ENCODE measurements around the gene PTPN22.

Gene PTPN22

DNA sequence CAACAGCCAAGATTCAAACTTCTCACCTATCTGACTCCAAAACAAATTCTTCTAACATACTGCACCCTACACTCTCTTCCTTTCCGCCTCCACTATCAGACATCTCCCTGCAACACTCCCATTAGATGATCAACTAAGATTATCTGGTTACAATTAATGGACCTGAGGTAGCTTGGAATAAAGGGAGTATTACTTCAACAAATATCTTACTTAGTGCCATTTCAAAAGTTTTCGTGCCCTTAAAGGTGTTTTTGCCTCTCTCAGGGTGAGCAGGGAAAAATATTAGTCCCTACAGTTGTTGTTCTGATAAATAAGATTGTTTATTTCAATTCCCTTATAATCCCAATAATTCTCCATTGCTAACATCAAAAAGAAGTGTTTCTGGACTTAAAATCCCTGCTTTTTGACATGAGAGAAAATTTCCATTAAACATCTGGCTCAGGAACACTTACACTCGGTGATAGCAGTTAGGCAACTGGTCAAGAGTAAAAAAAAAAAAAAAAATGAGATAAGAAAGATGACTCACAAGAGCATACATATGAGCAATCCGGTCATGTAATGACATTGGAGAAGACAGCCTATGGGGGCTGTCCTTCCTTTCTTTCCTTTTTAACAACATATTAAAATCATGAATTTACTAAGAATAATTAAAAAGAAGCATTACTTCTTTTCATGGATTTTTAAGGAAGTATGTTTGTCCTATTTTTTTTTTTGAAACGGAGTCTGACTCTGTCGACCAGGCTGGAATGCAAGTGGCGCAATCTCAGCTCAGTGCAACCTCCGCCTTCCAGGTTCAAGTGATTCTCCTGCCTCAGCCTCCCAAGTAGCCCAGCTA, 66.9 kb downstream of the PTPN22 start:
- ChIA-PET CTCF (interaction anchor here (1.1 to 1.7 kb wide), 3 partner anchors 12 to 24 kb away, joined by 3 to 5 read pairs (median 3); no protein-coding TSS in a partner anchor), POLR2A (no interaction called here)
- Histone ChIP-seq H3K27me3 (replicated peaks in 2 of 5; ENCODE audit: control insufficient read depth in 4 of 5, insufficient read depth in 5 of 5, low read length in 4 of 5) (no peaks in the 10 kb centered on the region), H3K27ac (ENCODE audit: insufficient read depth in 1 of 2, low read depth in 1 of 2, low read length in 2 of 2, poor library complexity in 1 of 2, severe bottlenecking in 2 of 2) (peak overlapping the region in 1 of 2 experiments; percentile 38), H3K9me3 (ENCODE audit: control extremely low read depth in 1 of 5, control insufficient read depth in 4 of 5, insufficient read depth in 2 of 5, low read depth in 1 of 5, low read length in 4 of 5) (no peaks in the 10 kb centered on the region), H3K4me1 (ENCODE audit: control extremely low read depth in 1 of 4, control insufficient read depth in 4 of 4, insufficient read depth in 4 of 4, low read length in 3 of 4) (peaks cover under 1 to 20% (median 5%) of the 10 kb centered on the region in 4 experiments), H3K4me3 (ENCODE audit: control insufficient read depth in 1 of 7, extremely low read depth in 1 of 7, insufficient read depth in 4 of 7, low read depth in 2 of 7, low read length in 6 of 7) (no peak overlapping the region), H3K36me3 (ENCODE audit: control insufficient read depth in 4 of 4, insufficient read depth in 4 of 4, low read length in 3 of 4) (peaks cover 0 to 7% (median 4%) of the 10 kb centered on the region in 4 experiments)
- peak in 1 of 3 donors; percentile 19 for DNase-seq
- 100% methylated on average over 2 of the region's 8 CpGs for WGBS (ENCODE audit: insufficient coverage)

GRCh38 chr1:113802367-113803007, 69.0 kb downstream of the PTPN22 start:
- DNase-seq, result no peak
- CTCF ChIA-PET, result no interaction called here
- H3K27me3 ChIP-seq (replicated peaks in 2 of 5; ENCODE audit: control insufficient read depth in 4 of 5, insufficient read depth in 5 of 5, low read length in 4 of 5), result no peaks in the 10 kb centered on the region
- WGBS (ENCODE audit: insufficient coverage), result no CpG with 5 or more reads among the region's 3 CpGs
- no peaks in the 10 kb centered on the region for H3K9me3 ChIP-seq (ENCODE audit: control extremely low read depth in 1 of 5, control insufficient read depth in 4 of 5, insufficient read depth in 2 of 5, low read depth in 1 of 5, low read length in 4 of 5)
- no peak overlapping the region for H3K27ac ChIP-seq (ENCODE audit: insufficient read depth in 1 of 2, low read depth in 1 of 2, low read length in 2 of 2, poor library complexity in 1 of 2, severe bottlenecking in 2 of 2)
- POLR2A ChIA-PET, result interaction anchor here (1.9 kb wide), 1 partner anchor 11 kb away, joined by 5 read pairs; no protein-coding TSS in a partner anchor
- peaks cover 3 to 8% (median 6%) of the 10 kb centered on the region in 4 experiments for H3K36me3 ChIP-seq (ENCODE audit: control insufficient read depth in 4 of 4, insufficient read depth in 4 of 4, low read length in 3 of 4)
- peaks cover 0 to 12% (median 0%) of the 10 kb centered on the region in 4 experiments for H3K4me1 ChIP-seq (ENCODE audit: control extremely low read depth in 1 of 4, control insufficient read depth in 4 of 4, insufficient read depth in 4 of 4, low read length in 3 of 4)
- no peak overlapping the region for H3K4me3 ChIP-seq (ENCODE audit: control insufficient read depth in 1 of 7, extremely low read depth in 1 of 7, insufficient read depth in 4 of 7, low read depth in 2 of 7, low read length in 6 of 7)

GRCh38 chr1:113800487-113800886, 71.0 kb downstream of the PTPN22 start:
- peaks cover 0 to 12% (median 0%) of the 10 kb centered on the region in 4 experiments for H3K4me1 ChIP-seq (ENCODE audit: control extremely low read depth in 1 of 4, control insufficient read depth in 4 of 4, insufficient read depth in 4 of 4, low read length in 3 of 4)
- CTCF ChIA-PET, result no interaction called here

DNA sequence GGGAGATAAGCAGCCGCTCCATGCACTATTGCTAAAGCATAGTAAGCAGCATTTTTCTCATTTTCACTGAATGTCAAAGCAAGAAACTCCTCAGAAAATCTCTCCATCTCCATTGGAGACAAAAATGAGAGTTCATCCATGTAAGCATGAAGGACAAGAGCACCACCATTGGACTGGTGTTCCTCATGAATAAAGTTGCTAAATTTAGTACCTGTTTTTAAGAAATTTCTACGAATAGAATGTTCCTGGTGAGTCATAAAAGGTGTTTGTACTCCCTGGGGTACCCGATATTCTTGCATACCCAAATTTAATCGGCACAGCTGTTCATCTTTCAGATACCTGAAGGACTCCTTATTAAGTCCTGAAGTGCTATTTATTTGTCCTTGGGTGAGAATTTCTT, 74.0 kb downstream of the PTPN22 start:
- ChIA-PET POLR2A (interaction anchor here (0.7 kb wide), 1 partner anchor 15 kb away, joined by 4 read pairs; the partner anchor contains the start of gene RSBN1), CTCF (interaction anchor here (4.5 kb wide), 1 partner anchor 13 kb away, joined by 16 read pairs; no protein-coding TSS in a partner anchor)
- 100% methylated on average over 1 of the region's 4 CpGs for WGBS (ENCODE audit: insufficient coverage)
- no peak for DNase-seq
- Histone ChIP-seq H3K4me1 (ENCODE audit: control extremely low read depth in 1 of 4, control insufficient read depth in 4 of 4, insufficient read depth in 4 of 4, low read length in 3 of 4) (no peaks in the 10 kb centered on the region), H3K9me3 (ENCODE audit: control extremely low read depth in 1 of 5, control insufficient read depth in 4 of 5, insufficient read depth in 2 of 5, low read depth in 1 of 5, low read length in 4 of 5) (no peaks in the 10 kb centered on the region), H3K27ac (ENCODE audit: insufficient read depth in 1 of 2, low read depth in 1 of 2, low read length in 2 of 2, poor library complexity in 1 of 2, severe bottlenecking in 2 of 2) (no peak overlapping the region), H3K27me3 (replicated peaks in 2 of 5; ENCODE audit: control insufficient read depth in 4 of 5, insufficient read depth in 5 of 5, low read length in 4 of 5) (no peaks in the 10 kb centered on the region), H3K36me3 (ENCODE audit: control insufficient read depth in 4 of 4, insufficient read depth in 4 of 4, low read length in 3 of 4) (peaks cover 16 to 47% (median 28%) of the 10 kb centered on the region in 4 experiments), H3K4me3 (ENCODE audit: control insufficient read depth in 1 of 7, extremely low read depth in 1 of 7, insufficient read depth in 4 of 7, low read depth in 2 of 7, low read length in 6 of 7) (no peak overlapping the region)

More at GRCh38 chr1:113800487-113800886, 71.0 kb downstream of the PTPN22 start:
- Histone ChIP-seq H3K4me3 (ENCODE audit: control insufficient read depth in 1 of 7, extremely low read depth in 1 of 7, insufficient read depth in 4 of 7, low read depth in 2 of 7, low read length in 6 of 7) (no peak overlapping the region), H3K36me3 (ENCODE audit: control insufficient read depth in 4 of 4, insufficient read depth in 4 of 4, low read length in 3 of 4) (peaks cover 7 to 22% (median 14%) of the 10 kb centered on the region in 4 experiments), H3K9me3 (ENCODE audit: control extremely low read depth in 1 of 5, control insufficient read depth in 4 of 5, insufficient read depth in 2 of 5, low read depth in 1 of 5, low read length in 4 of 5) (no peaks in the 10 kb centered on the region), H3K27me3 (replicated peaks in 2 of 5; ENCODE audit: control insufficient read depth in 4 of 5, insufficient read depth in 5 of 5, low read length in 4 of 5) (no peaks in the 10 kb centered on the region), H3K27ac (ENCODE audit: insufficient read depth in 1 of 2, low read depth in 1 of 2, low read length in 2 of 2, poor library complexity in 1 of 2, severe bottlenecking in 2 of 2) (no peak overlapping the region)
- DNase-seq, result no peak
- POLR2A ChIA-PET, result interaction anchor here (1.9 kb wide), 1 partner anchor 9 kb away, joined by 5 read pairs; no protein-coding TSS in a partner anchor
- WGBS (ENCODE audit: insufficient coverage), result no CpG with 5 or more reads among the region's 3 CpGs

DNA sequence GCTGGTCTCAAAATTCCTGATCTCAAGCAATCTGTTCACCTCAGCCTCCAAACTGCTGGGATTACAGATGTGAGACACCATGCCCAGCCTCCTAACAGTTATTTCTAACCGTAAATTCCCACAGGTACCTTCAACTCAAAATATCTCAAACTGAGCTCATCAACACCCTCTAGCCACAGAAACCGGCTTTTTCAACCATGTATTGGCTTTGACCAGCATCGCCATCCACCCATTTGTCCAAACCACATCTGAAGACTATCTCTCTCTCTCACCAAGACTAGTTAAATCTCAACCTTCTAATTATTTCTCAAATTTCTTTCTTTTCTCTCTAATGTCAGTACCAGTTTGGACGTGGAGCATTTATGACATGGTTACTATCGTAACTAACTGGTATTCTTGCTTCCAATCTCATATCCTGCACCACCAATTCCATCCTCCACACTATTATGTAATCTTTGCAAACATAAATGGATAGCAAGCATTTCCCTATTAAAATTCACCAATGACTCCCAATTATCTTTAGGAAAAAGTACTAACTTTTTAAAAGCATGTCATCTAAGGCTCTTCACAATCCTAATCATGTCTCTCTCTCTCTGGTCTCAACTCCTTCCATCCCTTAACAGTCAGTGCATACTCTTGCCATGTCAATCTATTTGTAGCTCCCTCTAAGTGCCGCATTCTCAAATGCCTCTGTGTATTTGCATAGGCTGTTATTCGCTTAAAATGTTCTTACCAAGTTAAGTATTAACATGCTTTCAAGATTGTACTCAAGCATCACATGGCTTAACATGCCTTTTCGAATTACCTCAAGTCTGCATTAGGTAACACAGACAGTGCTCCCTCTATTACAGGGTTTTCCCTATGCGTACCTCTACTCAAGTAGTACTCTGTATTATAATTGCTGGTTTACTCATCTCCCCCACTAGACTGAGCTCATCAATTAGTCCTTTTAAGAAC, 77.4 kb downstream of the PTPN22 start:
- CTCF ChIA-PET, result interaction anchor here (4.5 kb wide), 1 partner anchor 10 kb away, joined by 16 read pairs; no protein-coding TSS in a partner anchor
- no peak for DNase-seq
- POLR2A ChIA-PET, result no interaction called here
- H3K27ac ChIP-seq (ENCODE audit: insufficient read depth in 1 of 2, low read depth in 1 of 2, low read length in 2 of 2, poor library complexity in 1 of 2, severe bottlenecking in 2 of 2), result no peak overlapping the region
- no peaks in the 10 kb centered on the region for H3K27me3 ChIP-seq (replicated peaks in 2 of 5; ENCODE audit: control insufficient read depth in 4 of 5, insufficient read depth in 5 of 5, low read length in 4 of 5)
- WGBS (ENCODE audit: insufficient coverage), result 98% methylated on average over 8 of the region's 9 CpGs
- peaks cover 19 to 57% (median 32%) of the 10 kb centered on the region in 4 experiments for H3K36me3 ChIP-seq (ENCODE audit: control insufficient read depth in 4 of 4, insufficient read depth in 4 of 4, low read length in 3 of 4)
- peaks cover 0 to 4% (median under 1%) of the 10 kb centered on the region in 4 experiments for H3K4me1 ChIP-seq (ENCODE audit: control extremely low read depth in 1 of 4, control insufficient read depth in 4 of 4, insufficient read depth in 4 of 4, low read length in 3 of 4)
- H3K9me3 ChIP-seq (ENCODE audit: control extremely low read depth in 1 of 5, control insufficient read depth in 4 of 5, insufficient read depth in 2 of 5, low read depth in 1 of 5, low read length in 4 of 5), result no peaks in the 10 kb centered on the region
- no peak overlapping the region for H3K4me3 ChIP-seq (ENCODE audit: control insufficient read depth in 1 of 7, extremely low read depth in 1 of 7, insufficient read depth in 4 of 7, low read depth in 2 of 7, low read length in 6 of 7)

- 100% methylated on average over 1 of the region's 1 CpG for WGBS (ENCODE audit: insufficient coverage)
- DNase-seq, result no peak
- Histone ChIP-seq H3K36me3 (ENCODE audit: control insufficient read depth in 4 of 4, insufficient read depth in 4 of 4, low read length in 3 of 4) (peaks cover 19 to 58% (median 34%) of the 10 kb centered on the region in 4 experiments), H3K4me1 (ENCODE audit: control extremely low read depth in 1 of 4, control insufficient read depth in 4 of 4, insufficient read depth in 4 of 4, low read length in 3 of 4) (peaks cover 0 to 8% (median 2%) of the 10 kb centered on the region in 4 experiments), H3K27me3 (replicated peaks in 2 of 5; ENCODE audit: control insufficient read depth in 4 of 5, insufficient read depth in 5 of 5, low read length in 4 of 5) (no peaks in the 10 kb centered on the region), H3K9me3 (ENCODE audit: control extremely low read depth in 1 of 5, control insufficient read depth in 4 of 5, insufficient read depth in 2 of 5, low read depth in 1 of 5, low read length in 4 of 5) (no peaks in the 10 kb centered on the region), H3K4me3 (ENCODE audit: control insufficient read depth in 1 of 7, extremely low read depth in 1 of 7, insufficient read depth in 4 of 7, low read depth in 2 of 7, low read length in 6 of 7) (no peak overlapping the region), H3K27ac (ENCODE audit: insufficient read depth in 1 of 2, low read depth in 1 of 2, low read length in 2 of 2, poor library complexity in 1 of 2, severe bottlenecking in 2 of 2) (no peak overlapping the region)
- CTCF ChIA-PET, result interaction anchor here (0.9 to 1.0 kb wide), 2 partner anchors 13 to 31 kb away, joined by 3 to 5 read pairs; no protein-coding TSS in a partner anchor
- POLR2A ChIA-PET, result interaction anchor here (0.6 to 2.2 kb wide), 3 partner anchors 8 to 19 kb away, joined by 3 to 8 read pairs (median 5); no protein-coding TSS in a partner anchor
These were observed 78.5 kb downstream of the PTPN22 start for GRCh38 chr1:113792986-113793385.
